NK-92 (cell line): ENCODE data around the gene BRK1.
"Not testable (repeated sequence)": the region's sequence is repeated elsewhere in the genome, so short reads cannot be mapped to it uniquely, and the experiment has no call there.

Source experiments
- DNase-seq: peaks from one replicate; lab custom pipeline; 2025; ENCODE audit not compliant: unreplicated experiment; lab: John Stamatoyannopoulos, UW

The BRK1 gene

DNA sequence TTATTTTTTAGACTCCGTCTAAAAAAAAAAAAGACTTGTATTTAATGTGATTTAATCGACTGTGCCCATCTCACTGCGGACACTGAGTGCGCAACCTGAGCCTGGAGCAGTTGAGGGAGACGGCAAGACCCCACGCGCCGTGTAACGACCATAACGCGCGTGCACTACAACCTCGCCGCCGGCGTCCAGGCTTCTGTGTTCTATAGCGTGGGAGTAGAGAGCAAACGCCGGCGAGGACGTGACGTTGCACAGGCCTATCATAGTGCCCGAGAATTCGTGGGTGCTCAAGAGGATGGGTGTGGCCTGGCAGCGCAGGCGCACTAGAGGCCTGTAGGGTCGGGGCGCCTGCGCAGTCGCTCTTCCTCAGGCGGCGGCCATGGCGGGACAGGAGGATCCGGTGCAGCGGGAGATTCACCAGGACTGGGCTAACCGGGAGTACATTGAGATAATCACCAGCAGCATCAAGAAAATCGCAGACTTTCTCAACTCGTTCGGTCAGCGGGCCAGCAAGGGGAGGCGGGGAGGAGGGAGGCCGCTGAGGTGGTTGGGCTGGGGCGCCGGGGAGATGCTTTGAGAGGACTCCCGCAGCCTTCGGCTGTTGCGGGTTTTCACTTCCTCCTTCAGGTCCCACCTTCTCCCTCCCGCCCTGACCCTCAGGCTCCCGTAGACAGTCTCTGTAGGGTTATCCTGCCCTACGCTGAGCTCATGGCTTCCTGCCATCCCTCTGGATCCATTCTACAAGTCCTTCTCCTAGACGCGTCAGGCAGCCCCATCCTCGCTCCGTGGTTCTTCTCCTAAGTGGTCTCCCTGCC is at the start of gene BRK1:
Gene BRK1 (plus strand): TSS at position 350 of the 812 bp plus-strand sequence. CDS start 27 bp downstream, at position 377.
- peak; percentile 70 for DNase-seq

GRCh38 chr3:10070077-10070476 is 45.4 kb upstream of the BRK1 start:
- DNase-seq: not testable (repeated sequence)

GRCh38 chr3:10074666-10075065 is 40.8 kb upstream of the BRK1 start:
- DNase-seq: no peak

GRCh38 chr3:10081871-10082270 is 33.6 kb upstream of the BRK1 start:
- DNase-seq: no peak

- no peak for DNase-seq
Observed at GRCh38 chr3:10085738-10086137, 29.7 kb upstream of the BRK1 start.

- DNase-seq: no peak
Observed at GRCh38 chr3:10088256-10088655, 27.2 kb upstream of the BRK1 start.

- no peak for DNase-seq
Observed at GRCh38 chr3:10090179-10090578, 25.3 kb upstream of the BRK1 start.

GRCh38 chr3:10090774-10091173 is 24.7 kb upstream of the BRK1 start:
- not testable (repeated sequence) for DNase-seq

GRCh38 chr3:10091387-10091786 is 24.1 kb upstream of the BRK1 start:
- DNase-seq: not testable (repeated sequence)

DNA sequence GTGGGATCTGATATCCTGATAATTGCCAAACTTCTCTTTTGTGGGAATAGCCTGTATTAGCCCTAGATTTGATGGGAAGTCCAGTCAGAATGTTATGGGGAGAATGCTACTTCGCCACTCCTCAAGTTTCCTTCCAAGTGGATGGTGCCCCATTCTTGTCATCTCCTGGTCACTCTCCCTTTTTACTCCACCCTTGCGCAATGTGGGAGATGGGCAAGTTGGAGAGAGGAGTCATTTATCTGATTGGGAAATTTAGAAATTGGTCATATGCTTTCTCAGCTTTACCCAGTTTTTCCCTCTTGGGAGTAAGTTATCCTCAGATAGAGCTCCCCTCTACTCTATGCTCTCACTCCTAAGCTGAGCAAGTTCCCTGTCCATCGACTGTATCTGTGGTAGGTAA is 21.8 kb upstream of the BRK1 start:
- DNase-seq: no peak

- no peak for DNase-seq
Observed at GRCh38 chr3:10099041-10099440, 16.4 kb upstream of the BRK1 start.

DNA sequence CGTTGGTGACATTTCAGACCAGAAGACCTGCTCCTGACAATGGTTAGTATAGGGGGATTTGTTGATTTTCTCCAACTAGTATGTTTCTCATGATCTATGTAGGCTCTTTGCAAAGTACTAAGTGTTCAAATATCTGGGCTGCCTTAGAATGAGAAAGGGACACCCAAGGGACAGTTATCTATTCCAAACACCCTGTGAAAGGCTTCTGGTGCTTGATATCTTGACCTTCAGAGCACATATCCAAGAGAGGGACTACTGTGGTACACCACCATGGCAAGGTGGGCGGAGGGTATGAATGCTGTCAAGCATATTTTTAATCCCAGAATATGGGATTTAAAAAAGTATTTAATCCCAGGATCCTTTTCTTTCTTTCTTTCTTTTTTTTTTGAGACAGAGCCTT is 8.6 kb upstream of the BRK1 start:
- DNase-seq: no peak

DNA sequence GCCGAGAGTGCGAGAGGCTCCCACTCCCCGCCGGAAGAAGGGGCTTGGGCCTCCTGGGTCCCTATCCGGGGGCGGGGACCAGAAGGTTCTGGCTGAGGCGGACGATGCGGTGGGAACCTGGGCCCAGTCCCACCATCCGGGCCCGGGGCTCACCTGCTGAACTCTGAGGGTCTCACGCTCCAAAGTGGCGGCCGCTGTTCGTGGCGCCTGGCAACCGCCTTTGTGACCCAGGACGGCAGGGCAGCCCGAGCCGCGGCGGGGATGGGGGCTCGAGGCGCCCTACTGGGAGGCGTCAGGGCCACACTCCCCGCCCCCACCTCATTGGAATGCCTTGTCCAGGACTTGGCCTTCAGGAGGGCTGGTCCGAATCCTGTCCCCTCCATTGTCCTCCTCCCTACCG is 7.4 kb upstream of the BRK1 start, which contains the start of gene FANCD2OS:
Gene FANCD2OS (minus strand): TSS at position 165 of the 400 bp plus-strand sequence. CDS start 3,481 bp downstream, outside the sequence.
- DNase-seq: no peak

GRCh38 chr3:10116138-10116460 is 624 bp downstream of the BRK1 start:
- DNase-seq: no peak

DNA sequence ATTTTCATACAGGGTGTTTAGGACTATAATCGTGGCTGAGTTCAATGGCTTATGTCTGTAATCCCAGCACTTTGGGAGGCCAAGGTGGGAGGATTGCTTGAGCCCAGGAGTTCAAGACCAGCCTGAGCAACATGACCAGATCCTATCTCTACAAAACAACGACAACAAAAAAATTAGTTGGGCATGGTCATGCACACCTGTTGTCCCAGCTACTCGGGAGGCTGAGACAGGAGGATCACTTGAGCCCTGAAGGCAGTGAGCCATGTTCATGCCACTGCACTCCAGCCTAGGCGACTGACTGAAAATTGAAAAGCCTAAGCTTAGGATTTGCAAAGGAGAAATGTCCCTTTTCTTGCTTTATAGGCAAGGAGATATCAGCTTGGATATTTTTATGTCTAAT is 1.5 kb downstream of the BRK1 start:
- no peak for DNase-seq

DNA sequence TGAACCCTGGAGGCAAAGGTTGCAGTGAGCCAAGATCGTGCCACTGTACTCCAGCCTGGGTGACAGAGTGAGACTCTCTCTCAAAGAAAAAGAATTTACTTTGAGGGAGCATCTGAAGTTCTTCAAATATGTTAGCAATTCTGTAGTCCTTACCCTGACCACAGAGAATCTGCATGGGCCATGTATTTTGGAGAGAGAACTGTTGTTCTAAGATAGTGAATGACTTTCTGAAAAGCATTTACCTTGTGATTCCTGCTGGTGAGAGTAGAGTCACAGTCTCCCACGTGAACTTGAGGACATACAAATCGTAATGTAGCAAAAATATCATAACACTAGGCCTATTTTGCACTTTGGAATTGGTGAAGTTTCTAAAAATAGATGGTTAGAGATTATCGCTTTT is 3.9 kb downstream of the BRK1 start:
- no peak for DNase-seq

GRCh38 chr3:10121064-10121463 is 5.6 kb downstream of the BRK1 start:
- DNase-seq: no peak

- no peak for DNase-seq
Observed at GRCh38 chr3:10122724-10123123, 7.2 kb downstream of the BRK1 start.

DNA sequence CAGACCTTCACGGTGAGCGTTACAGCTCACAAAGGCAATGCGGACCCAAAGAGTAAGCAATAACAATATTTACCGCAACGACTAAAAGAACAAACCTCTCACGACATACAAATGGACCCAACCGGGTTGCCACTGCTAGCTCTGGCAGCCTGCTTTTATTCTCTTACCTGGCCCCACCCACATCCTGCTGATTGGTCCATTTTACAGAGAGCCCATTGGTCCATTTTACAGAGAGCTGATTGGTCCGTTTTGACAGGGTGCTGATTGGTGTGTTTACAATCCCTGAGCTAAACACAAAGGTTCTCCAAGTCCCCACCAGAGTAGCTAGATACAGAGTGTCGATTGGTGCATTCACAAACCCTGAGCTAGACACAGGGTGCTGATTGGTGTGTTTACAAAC is 20.4 kb downstream of the BRK1 start:
- not testable (repeated sequence) for DNase-seq

DNA sequence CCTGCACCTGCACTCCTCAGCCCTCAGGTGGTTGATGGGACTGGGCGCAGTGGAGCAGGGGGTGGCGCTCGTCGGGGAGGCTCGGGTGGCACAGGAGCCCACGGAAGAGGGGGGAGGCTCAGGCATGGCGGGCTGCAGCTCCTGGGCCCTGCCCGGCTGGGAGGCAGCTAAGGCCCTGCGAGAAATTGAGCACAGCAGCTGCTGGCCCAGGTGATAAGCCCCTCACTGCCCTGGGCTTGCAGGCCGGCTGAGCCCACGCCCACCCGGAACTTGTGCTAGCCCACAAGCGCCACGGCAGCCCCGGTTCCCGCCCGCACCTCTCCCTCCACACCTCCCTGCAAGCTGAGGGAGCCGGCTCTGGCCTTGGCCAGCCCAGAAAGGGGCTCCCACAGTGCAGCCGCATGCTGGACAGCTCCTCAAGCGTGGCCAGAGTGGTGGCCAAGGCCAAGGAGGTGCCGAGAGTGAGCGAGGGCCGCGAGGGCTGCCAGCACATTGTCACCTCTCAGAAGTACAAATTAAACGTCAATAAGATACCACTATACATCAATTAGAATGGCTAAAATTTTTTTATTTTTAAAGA is 21.0 kb downstream of the BRK1 start:
- no peak for DNase-seq

DNA sequence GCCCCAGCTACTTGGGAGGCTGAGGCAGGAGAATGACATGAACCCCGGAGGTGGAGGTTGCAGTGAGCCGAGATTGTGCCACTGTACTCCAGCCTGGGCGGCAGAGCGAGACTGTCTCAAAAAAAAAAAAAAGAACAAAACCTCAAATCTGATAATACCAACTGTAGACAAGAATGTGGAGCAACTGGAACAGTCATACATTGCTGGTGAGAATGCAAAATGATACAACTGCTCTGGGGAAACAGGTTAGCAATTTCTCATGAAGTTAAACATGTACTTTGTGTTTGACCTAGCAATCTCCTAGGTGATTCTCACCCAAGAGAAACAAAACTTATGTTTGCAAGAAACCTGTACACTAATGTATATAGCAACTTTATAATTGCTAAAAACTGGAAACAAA is 21.7 kb downstream of the BRK1 start:
- no peak for DNase-seq

- no peak for DNase-seq
Observed at GRCh38 chr3:10140996-10141546, 25.6 kb downstream of the BRK1 start.
